Naive thymus-derived CD4-positive, alpha-beta T cell (primary cell): ENCODE results near the gene CD164L2. TPM values are rescaled to one million over a fixed set of nuclear protein-coding genes. Genes with fewer than 3 reads are reported as not detected.

Experiments used
- ATAC-seq: fragments of 150-1000 bp; cut with Tn5 transposase; 2 replicates; pipeline ENCODE4 v1.10.0; 2021; ENCODE audit warnings: mild to moderate bottlenecking, moderate library complexity
- CTCF ChIA-PET: fragments of 350-600 bp; sonication (Branson Sonifier 250); formaldehyde crosslinking; loops from one replicate; lab custom pipeline; 2021; ENCODE audit warnings: antibody characterized with exemption; lab: Charles Lee
- POLR2A ChIA-PET: fragments of 350-600 bp; sonication (Branson Sonifier 250); formaldehyde crosslinking; loops from one replicate; lab custom pipeline; 2021; ENCODE audit warnings: antibody characterized with exemption, inconsistent platforms; lab: Charles Lee
- DNase-seq, 9 donors: peaks; one replicate each; pipeline versions ENCODE4 v3.0.0 to v3.0.0-alpha.2; 2020 to 2022; ENCODE audit warnings: mixed read lengths in 1 of 9
- H3K27ac ChIP-seq: one replicate; pipeline ENCODE4 v1.7.0; 2013; ENCODE audit warnings: mild to moderate bottlenecking, low read depth, low read length, moderate library complexity
- H3K27me3 ChIP-seq, 2 donors: one replicate each; pipeline ENCODE4 v1.7.0; 2013; ENCODE audit warnings: low read length in 2 of 2, mild to moderate bottlenecking in 2 of 2, moderate library complexity in 2 of 2; ENCODE audit not compliant: control insufficient read depth in 2 of 2, insufficient read depth in 2 of 2
- H3K36me3 ChIP-seq, 3 experiments: 1 replicate in 2 of 3; 2 replicates in 1 of 3; pipeline ENCODE4 v1.7.0; 2013; ENCODE audit warnings: low read length in 3 of 3, mild to moderate bottlenecking in 3 of 3, moderate library complexity in 1 of 3; ENCODE audit not compliant: insufficient read depth in 3 of 3, control insufficient read depth in 2 of 3
- H3K4me1 ChIP-seq, 2 donors: one replicate each; pipeline ENCODE4 v1.7.0; 2013; ENCODE audit warnings: low read length in 2 of 2, mild to moderate bottlenecking in 2 of 2, moderate library complexity in 1 of 2; ENCODE audit not compliant: control insufficient read depth in 2 of 2, insufficient read depth in 2 of 2
- H3K4me3 ChIP-seq: 2 replicates; pipeline ENCODE4 v1.7.0; 2013; ENCODE audit warnings: mild to moderate bottlenecking, low read length
- H3K9me3 ChIP-seq, 3 experiments: 1 replicate in 2 of 3; 2 replicates in 1 of 3; pipeline ENCODE4 v1.7.0; 2013; ENCODE audit warnings: low read length in 3 of 3; ENCODE audit not compliant: control insufficient read depth in 2 of 3
- H3K27ac Mint-ChIP-seq, 9 donors: one replicate each; pipeline ENCODE4 v1.8.0; 2020 to 2022; ENCODE audit warnings: mixed read lengths in 9 of 9, mild to moderate bottlenecking in 8 of 9, moderate library complexity in 5 of 9, inconsistent platforms in 2 of 9
- H3K27me3 Mint-ChIP-seq, 5 donors: one replicate each; pipeline ENCODE4 v1.8.0; 2021 to 2022; ENCODE audit warnings: mixed read lengths in 5 of 5, mild to moderate bottlenecking in 1 of 5
- H3K36me3 Mint-ChIP-seq, 5 donors: one replicate each; pipeline ENCODE4 v1.8.0; 2020 to 2022; ENCODE audit warnings: mixed read lengths in 5 of 5, mild to moderate bottlenecking in 3 of 5, inconsistent platforms in 1 of 5
- H3K4me1 Mint-ChIP-seq, 7 donors: one replicate each; pipeline ENCODE4 v1.8.0; 2020 to 2022; ENCODE audit warnings: mixed read lengths in 7 of 7, mild to moderate bottlenecking in 3 of 7, inconsistent platforms in 1 of 7
- H3K4me3 Mint-ChIP-seq, 10 donors: one replicate each; pipeline ENCODE4 v1.8.0; 2020 to 2022; ENCODE audit warnings: mild to moderate bottlenecking in 10 of 10, mixed read lengths in 10 of 10, moderate library complexity in 6 of 10, inconsistent platforms in 2 of 10
- H3K9me3 Mint-ChIP-seq, 11 donors: one replicate each; pipeline ENCODE4 v1.8.0; 2020 to 2022; ENCODE audit warnings: mixed read lengths in 11 of 11, mild to moderate bottlenecking in 4 of 11, inconsistent platforms in 1 of 11, moderate library complexity in 1 of 11
- intact Hi-C, 2 donors: fragments of 100-400 bp; cut with micrococcal nuclease; formaldehyde crosslinking; loops; one replicate each; pipeline ENCODE4 v1.15.1; 2023
- polyA plus RNA-seq, 2 donors: library from polyadenylated mRNA; unstranded; fragments of 300-500 nt; fragmentation: Illumina TruSeq; gene quantifications; one replicate each; pipeline ENCODE4 v1.2.3, GENCODE V29; 2021
- total RNA-seq, 6 experiments: library from RNA in 5 of 6; stranded (reverse) in 5 of 6; gene quantifications; 1 replicate in 5 of 6; 2 replicates in 1 of 6; pipeline ENCODE4 v1.2.3 and lab custom pipeline; 2021 to 2026

The CD164L2 gene
- total and polyA plus RNA-seq, 7 experiments from 2014 or later = 0.24 TPM; not detected in 6

DNA sequence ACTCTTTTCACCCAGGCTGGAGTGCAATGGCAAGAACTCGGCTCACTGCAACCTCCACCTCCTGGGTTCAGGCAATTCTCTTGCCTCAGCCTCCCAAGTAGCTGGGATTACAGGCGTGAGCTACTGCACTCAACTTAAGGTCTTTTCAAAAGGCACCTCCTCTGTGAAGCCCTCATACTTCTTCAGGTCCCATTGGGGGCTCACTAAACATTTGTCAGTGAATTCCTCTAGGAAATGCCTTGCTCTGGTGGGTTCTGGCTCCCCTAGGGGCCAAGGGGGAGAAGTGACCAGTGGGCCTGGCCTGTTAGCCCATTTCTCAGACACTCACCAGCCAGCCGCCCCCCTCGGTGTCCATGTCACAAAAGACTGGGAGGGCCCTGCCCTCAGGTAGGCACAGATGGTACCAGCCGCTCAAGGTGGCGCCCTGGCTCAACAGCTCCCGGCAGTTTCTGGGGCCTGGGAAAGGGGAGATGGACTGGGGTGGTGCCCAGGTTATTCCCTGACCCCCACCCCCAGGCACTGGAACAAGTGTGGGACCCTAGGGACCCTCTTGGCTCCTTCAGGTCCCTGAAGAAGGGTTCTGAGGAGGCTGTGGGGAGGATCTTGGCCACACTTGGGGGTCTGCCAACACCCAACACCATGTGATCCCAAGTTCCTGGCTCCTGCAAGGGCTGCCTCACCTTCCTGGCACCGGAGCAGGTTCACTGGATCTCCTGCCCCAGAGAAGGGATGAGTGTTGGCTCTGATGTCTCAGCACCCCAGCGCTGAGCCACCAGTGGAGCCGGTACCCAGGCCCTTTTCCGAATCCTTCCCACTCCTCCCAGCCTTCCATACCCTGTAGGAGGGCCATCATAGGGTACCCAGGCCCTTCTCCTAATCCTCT lies 10.1 kb downstream of the CD164L2 start:
- CTCF ChIA-PET = interaction anchor here (2.3 kb wide), 1 partner anchor 16 kb away, joined by 5 read pairs; no protein-coding TSS in a partner anchor
- Histone ChIP-seq H3K9me3 (no peaks in the 10 kb centered on the region), H3K4me1 (peaks cover 0 to 4% of the 10 kb centered on the region in 2 donors), H3K27me3 (no peaks in the 10 kb centered on the region), H3K27ac (no peak overlapping the region), H3K4me3 (no peak overlapping the region), H3K36me3 (no peaks in the 10 kb centered on the region)
- Mint-ChIP-seq H3K4me1 (peaks cover 13 to 19% (median 14%) of the 10 kb centered on the region in 7 donors), H3K4me3 (no peak overlapping the region), H3K27me3 (peaks cover 0 to 3% (median 0%) of the 10 kb centered on the region in 5 donors), H3K36me3 (no peaks in the 10 kb centered on the region), H3K9me3 (no peaks in the 10 kb centered on the region), H3K27ac (peak overlapping the region in 1 of 9 donors; percentile 52)
- no peak for DNase-seq
- POLR2A ChIA-PET = no interaction called here
- intact Hi-C loops = no loop called here
- ATAC-seq = no peak

DNA sequence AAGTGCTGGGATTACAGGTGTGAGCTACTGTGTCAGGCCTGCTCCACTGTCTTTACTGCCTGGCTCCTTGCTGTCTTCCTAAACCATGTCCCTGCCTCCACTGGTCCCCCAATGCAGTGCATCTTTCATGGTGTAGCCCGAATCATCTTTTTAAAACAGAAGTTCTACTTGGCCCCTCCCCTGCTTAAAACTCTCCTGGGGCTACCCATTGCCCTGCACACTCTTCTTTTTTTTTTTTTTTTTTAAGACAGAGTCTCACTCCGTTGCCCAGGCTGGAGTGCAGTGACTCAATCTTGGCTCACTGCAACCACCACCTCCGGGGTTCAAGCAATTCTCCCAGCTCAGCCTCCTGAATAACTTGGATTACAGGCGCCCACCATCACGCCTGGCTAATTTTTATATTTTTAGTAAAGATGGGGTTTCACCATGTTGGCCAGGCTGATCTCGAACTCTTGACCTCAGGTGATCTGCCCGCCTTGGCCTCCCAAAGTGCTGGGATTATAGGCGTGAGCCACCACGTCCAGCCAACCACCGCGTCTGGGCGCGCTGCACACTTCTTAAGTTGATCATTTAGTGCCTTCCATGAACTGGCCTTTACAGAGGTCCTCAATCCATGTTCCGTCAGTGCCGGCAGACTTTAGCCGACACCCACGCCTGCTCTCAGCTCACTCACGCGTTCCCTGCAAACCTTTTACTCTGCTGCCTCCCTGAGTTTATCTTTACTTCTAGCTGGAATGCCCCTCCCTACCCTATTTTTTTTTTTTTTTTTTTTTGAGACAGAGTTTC lies 10.9 kb downstream of the CD164L2 start:
- no peak for ATAC-seq
- Histone ChIP-seq H3K4me1 (peaks cover 0 to 4% of the 10 kb centered on the region in 2 donors), H3K27ac (no peak overlapping the region), H3K36me3 (no peaks in the 10 kb centered on the region), H3K9me3 (no peaks in the 10 kb centered on the region), H3K4me3 (no peak overlapping the region), H3K27me3 (no peaks in the 10 kb centered on the region)
- H3K4me3 Mint-ChIP-seq = no peak overlapping the region
- no peak overlapping the region for H3K27ac Mint-ChIP-seq
- H3K27me3 Mint-ChIP-seq = peaks cover 0 to 3% (median 0%) of the 10 kb centered on the region in 5 donors
- H3K36me3 Mint-ChIP-seq = no peaks in the 10 kb centered on the region
- CTCF ChIA-PET = interaction anchor here (2.0 to 2.3 kb wide), 2 partner anchors 15 to 40 kb away, joined by 5 to 8 read pairs; no protein-coding TSS in a partner anchor
- no peaks in the 10 kb centered on the region for H3K9me3 Mint-ChIP-seq
- POLR2A ChIA-PET = no interaction called here
- H3K4me1 Mint-ChIP-seq = peaks cover 13 to 25% (median 19%) of the 10 kb centered on the region in 7 donors
- intact Hi-C loops = no loop called here
- DNase-seq = no peak

DNA sequence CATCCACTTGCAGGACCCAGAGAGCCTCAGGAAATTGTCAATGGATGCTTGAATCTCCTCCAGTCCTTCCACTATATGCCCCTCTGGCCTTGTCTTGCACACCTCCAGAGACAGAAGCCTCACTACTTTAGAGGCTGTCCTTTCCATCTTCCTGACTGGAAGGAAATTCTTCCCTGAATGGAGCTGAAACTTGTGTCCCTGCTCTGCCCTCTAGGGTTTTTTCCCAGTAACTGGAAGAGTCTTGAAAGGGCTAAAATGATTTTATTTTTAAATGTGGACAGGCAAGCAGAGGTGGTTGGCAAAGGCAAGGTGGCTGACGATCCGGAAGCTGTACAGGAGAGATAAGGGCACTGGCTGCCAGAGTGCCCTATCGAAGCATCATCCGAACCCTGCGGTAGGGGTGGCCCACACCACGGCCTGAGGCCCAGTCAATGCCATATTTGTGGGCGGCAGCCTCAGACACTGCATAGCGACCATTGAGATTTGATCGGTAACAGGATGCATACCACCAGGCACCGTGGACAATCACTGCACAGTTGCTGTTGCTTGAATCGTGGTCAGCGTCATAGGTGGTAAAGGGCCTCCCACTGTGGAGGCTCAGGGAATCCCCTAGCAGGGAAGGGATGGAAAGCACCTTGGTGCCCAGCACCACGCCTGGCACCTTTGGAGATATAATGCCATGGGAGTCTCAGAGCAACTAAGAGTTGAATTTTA lies 14.1 kb downstream of the CD164L2 start:
- DNase-seq (no peak), ATAC-seq (peak; percentile 44)
- Histone ChIP-seq H3K36me3 (no peaks in the 10 kb centered on the region), H3K27ac (no peak overlapping the region), H3K4me1 (peaks cover 13 to 17% of the 10 kb centered on the region in 2 donors), H3K4me3 (no peak overlapping the region), H3K27me3 (no peaks in the 10 kb centered on the region), H3K9me3 (no peaks in the 10 kb centered on the region)
- H3K27ac Mint-ChIP-seq = peak overlapping the region in 6 of 9 donors; percentile 0 to 71 (median 44)
- H3K36me3 Mint-ChIP-seq = no peaks in the 10 kb centered on the region
- peaks cover 20 to 47% (median 41%) of the 10 kb centered on the region in 7 donors for H3K4me1 Mint-ChIP-seq
- POLR2A ChIA-PET = interaction anchor here (1.6 kb wide), 1 partner anchor 11 kb away, joined by 7 read pairs; no protein-coding TSS in a partner anchor
- CTCF ChIA-PET = interaction anchor here (1.4 to 3.0 kb wide), 2 partner anchors 12 to 72 kb away, joined by 6 to 10 read pairs; no protein-coding TSS in a partner anchor
- H3K4me3 Mint-ChIP-seq = peak overlapping the region in 3 of 10 donors; percentile 21 to 57 (median 23)
- peaks cover 0 to 3% (median 0%) of the 10 kb centered on the region in 5 donors for H3K27me3 Mint-ChIP-seq
- intact Hi-C loops = no loop called here
- no peaks in the 10 kb centered on the region for H3K9me3 Mint-ChIP-seq

DNA sequence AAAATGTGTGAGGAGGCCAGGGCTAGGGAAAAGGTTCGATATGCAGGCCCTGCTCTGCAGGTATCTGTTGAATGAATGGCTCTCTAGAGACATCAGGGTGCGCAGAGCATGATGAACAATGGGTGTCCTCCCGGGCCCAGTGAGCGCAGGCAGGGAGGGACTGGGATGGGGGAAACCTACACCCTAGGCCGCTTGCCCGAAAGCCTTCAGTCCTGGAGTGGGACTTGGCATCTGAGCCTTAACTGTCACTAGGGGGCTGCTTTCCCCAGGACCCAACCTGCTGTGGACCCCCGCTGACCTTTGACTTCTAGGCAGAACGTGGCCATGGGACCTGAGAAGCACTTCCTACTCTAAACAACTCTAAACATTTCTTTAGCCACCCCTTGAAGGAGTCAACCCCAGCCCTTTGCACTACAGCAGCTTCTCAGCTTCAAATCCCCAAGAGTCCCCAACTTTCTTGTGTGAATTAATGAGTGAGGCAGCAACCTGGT lies 15.9 kb downstream of the CD164L2 start:
- intact Hi-C loops = loop anchor here (2.0 kb wide), 2 partner anchors 24 to 34 kb away; partner anchors contain the start of gene SYTL1 (in 1 of the 2)
- peaks cover 13 to 17% of the 10 kb centered on the region in 2 donors for H3K4me1 ChIP-seq
- no peaks in the 10 kb centered on the region for H3K27me3 ChIP-seq
- CTCF ChIA-PET = interaction anchor here (0.6 to 2.6 kb wide), 5 partner anchors 9 to 286 kb away, joined by 3 to 18 read pairs (median 4); no protein-coding TSS in a partner anchor
- no peaks in the 10 kb centered on the region for H3K36me3 ChIP-seq
- H3K27ac ChIP-seq = no peak overlapping the region
- POLR2A ChIA-PET = interaction anchor here (1.4 to 2.1 kb wide), 2 partner anchors 10 to 22 kb away, joined by 6 to 14 read pairs; no protein-coding TSS in a partner anchor
- H3K27ac Mint-ChIP-seq = peak overlapping the region in 8 of 9 donors; percentile 49 to 89 (median 62)
- peak overlapping the region; percentile 25 for H3K4me3 ChIP-seq
- DNase-seq = no peak
- H3K36me3 Mint-ChIP-seq = no peaks in the 10 kb centered on the region
- peak overlapping the region; percentile 72 to 90 (median 82) for H3K4me3 Mint-ChIP-seq
- no peaks in the 10 kb centered on the region for H3K27me3 Mint-ChIP-seq
- no peak for ATAC-seq
- peaks cover 21 to 52% (median 41%) of the 10 kb centered on the region in 7 donors for H3K4me1 Mint-ChIP-seq
- no peaks in the 10 kb centered on the region for H3K9me3 Mint-ChIP-seq
- H3K9me3 ChIP-seq = no peaks in the 10 kb centered on the region

DNA sequence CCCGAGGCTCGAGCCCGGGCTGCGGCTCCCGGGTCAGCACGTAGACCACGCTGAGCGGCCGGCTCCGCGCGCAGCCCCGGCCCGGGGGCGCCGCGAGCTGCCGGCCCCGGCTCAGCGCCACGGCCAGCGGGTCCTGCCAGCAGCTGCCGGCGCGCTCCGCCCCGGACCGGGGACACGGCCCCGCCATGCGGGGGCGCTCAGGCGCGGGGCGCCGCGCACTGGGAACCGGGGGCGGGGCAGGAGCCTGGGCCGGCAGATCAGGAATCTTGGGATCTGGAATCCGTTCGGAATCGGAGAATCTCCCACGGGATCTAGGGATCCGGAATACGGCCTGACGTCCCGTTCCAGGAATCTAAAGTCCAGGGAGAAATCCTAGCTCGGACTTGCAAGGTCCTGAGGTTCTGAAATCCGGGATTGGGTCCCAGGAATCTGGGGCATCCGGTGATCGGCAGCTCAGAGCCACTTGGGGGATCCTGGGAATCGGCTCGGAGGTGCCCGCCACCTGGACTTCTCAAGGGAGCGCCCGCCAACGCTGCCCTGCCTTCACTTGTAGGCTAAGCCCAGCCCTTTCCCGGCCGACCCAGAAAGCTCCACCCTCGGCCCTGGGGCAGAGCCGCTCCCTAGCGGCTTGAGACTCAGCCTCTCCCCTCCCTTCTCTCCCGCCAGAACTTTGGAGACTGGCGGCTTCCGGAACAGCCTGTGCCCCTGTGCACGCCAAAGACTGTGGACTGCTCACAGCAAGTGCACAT lies 16.5 kb downstream of the CD164L2 start, which contains the start of gene MAP3K6:
Gene MAP3K6, minus strand, starts transcription at position 551 of the 749 bp plus-strand sequence. Its CDS starts 364 bp downstream, at position 187.
- H3K36me3 ChIP-seq = no peaks in the 10 kb centered on the region
- intact Hi-C loops = loop anchor here (1.0 to 2.0 kb wide), 3 partner anchors 17 to 34 kb away; partner anchors contain the start of genes CD164L2 (in 1 of the 2) and SYTL1 (in 1 of the 2)
- POLR2A ChIA-PET = interaction anchor here (0.6 to 2.1 kb wide), 6 partner anchors 8 to 44 kb away, joined by 3 to 14 read pairs (median 6); partner anchors contain the start of gene FCN3
- peak in 6 of 9 donors; percentile 20 to 71 (median 32) for DNase-seq
- Mint-ChIP-seq H3K4me3 (peak within 1 kb of the TSS; percentile 76 to 93 (median 89)), H3K36me3 (no peaks in the 10 kb centered on the region), H3K27ac (peak within 1 kb of the TSS; percentile 54 to 90 (median 73)), H3K27me3 (no peaks in the 10 kb centered on the region), H3K9me3 (no peaks in the 10 kb centered on the region), H3K4me1 (peaks cover 21 to 52% (median 41%) of the 10 kb centered on the region in 7 donors)
- CTCF ChIA-PET = interaction anchor here (0.6 to 2.6 kb wide), 12 partner anchors 9 to 296 kb away, joined by 3 to 18 read pairs (median 4); partner anchors contain the start of gene SYTL1
- no peaks in the 10 kb centered on the region for H3K9me3 ChIP-seq
- peak within 1 kb of the TSS; percentile 60 for H3K27ac ChIP-seq
- peak; percentile 59 for ATAC-seq
- H3K4me3 ChIP-seq = peak within 1 kb of the TSS; percentile 61
- peaks cover 13 to 17% of the 10 kb centered on the region in 2 donors for H3K4me1 ChIP-seq
- no peaks in the 10 kb centered on the region for H3K27me3 ChIP-seq
